Activated CD4-positive, alpha-beta T cell treated with anti-CD3 and anti-CD28 coated beads for 4 hours (primary cell): ENCODE measurements around the gene REEP6.

Experiments used
- DNase-seq, 2 donors: peaks; one replicate each; pipeline ENCODE4 v3.0.0-alpha.2; 2020

Gene REEP6

DNA sequence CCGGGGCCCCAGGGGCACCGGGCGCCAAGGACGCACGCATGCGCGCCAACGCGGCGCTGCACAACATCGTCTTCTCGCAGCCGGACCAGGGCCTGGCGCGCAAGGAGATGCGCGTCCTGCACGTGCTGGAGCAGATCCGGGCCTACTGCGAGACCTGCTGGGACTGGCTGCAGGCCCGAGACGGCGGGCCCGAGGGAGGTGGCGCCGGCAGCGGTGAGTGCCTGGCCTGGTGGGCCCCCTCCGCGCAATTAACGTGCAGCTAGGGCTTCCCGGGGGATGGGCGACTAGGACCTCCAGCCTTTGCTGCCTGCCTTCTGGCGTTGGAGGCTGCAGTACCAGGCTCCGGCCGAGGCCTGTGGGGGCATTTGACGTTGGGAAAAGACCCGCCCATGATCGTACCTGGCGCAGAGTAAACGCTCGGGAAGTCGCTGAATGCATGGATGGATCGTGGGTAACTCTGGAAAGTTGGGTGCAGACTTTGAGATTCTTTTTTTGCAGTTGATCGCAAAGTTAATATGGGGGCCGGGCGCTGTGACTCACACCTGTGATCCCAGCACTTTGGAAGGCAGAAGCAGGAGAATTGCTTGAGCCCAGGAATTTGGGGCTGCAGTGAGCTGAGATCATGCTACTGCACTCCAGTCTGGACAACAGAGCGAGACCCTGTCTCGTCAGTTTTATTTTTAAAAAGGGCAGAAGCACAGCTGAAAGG, 33.8 kb upstream of the REEP6 start:
- no peak for DNase-seq

DNA sequence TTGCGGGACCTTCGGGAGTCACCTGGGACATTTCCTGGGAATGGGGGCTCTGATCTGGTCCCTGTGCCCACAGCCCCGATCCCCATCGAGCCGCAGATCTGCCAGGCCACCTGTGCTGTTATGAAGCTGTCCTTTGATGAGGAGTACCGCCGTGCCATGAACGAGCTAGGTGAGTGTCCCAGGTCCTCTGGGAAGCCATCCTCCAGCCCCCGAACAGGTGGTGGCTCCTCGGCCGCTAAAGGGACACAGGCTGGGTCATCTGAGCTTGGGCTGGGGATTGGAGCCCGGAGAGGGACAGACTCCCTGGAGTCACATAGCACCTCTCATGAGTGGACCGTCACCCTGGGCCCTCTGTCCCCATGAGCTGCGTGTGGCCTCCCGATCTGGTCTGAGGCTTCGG, 33.1 kb upstream of the REEP6 start:
- DNase-seq: no peak

DNA sequence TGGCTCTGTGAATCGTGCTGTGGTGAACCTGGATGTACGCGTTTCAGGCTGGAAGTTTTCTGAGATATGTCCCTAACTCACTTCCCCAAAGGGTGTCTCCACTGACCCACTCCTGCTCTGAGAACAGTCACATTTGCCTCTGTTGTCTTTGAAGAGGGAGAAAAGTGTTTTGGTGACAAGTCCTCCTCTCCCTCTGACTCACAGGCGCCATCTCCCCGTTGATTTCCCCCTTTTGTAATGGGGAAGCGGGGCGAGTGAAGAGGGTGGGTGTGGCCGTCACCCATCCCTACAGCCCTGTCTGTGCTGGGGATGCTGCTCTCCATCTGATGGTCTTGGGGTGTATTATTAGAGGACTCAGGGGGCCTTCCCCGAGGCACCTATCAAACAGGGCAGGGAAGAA, 31.5 kb upstream of the REEP6 start:
- no peak for DNase-seq

DNA sequence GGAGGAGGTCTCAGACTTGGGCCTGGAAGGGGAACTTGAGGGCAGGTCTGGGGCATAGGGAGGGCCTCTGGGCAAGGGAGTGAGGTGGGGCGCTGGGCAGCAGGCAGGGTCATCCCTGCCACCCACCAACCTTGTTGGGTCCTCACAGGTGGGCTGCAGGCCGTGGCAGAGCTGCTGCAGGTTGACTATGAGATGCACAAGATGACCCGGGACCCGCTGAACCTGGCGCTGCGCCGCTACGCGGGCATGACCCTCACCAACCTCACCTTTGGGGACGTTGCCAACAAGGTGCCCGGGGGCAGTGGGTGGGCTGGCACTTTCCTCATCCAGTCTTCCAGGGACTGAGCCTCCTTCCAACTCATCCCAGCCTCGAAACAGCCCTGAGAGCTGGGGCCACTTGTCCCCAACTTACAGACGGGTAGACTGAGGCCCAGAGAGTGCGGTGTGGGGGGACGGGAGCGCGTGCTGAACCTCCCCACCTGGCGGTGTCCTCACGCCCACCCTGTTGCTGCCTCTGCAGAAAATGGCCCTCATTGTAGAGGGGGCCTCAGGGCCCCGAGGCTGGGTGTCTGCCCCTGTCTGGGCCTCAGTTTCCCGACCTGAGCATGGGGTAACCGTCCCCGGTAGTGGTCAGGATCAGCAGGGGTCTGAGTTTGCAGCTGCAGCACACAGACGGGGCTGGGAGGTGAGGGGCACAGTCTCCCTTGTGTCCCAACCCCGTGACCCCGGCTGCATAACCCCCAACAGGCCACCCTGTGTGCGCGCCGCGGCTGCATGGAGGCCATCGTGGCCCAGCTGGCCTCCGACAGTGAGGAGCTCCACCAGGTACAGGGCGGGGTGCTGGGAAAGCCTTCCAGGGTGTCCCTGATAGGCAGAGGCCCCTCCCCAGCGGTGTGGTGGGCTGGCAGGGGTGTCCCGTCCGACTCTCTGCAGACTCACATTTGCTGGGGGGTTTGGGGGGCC, 30.7 kb upstream of the REEP6 start:
- no peak for DNase-seq

DNA sequence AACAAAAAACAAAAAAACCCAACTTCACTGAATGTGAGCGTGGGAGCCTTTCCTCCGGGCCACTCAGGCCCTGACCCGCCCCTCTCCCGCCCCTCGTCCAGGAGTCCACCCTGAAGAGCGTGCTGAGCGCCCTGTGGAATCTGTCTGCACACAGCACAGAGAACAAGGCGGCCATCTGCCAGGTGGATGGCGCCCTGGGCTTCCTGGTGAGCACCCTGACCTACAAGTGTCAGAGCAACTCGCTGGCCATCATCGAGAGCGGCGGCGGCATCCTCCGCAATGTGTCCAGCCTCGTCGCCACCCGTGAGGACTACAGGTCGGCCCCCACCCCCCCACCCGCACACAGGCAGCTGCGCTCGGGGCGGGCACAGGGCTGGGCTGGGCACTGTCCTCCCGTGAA, 29.1 kb upstream of the REEP6 start:
- DNase-seq: no peak

DNA sequence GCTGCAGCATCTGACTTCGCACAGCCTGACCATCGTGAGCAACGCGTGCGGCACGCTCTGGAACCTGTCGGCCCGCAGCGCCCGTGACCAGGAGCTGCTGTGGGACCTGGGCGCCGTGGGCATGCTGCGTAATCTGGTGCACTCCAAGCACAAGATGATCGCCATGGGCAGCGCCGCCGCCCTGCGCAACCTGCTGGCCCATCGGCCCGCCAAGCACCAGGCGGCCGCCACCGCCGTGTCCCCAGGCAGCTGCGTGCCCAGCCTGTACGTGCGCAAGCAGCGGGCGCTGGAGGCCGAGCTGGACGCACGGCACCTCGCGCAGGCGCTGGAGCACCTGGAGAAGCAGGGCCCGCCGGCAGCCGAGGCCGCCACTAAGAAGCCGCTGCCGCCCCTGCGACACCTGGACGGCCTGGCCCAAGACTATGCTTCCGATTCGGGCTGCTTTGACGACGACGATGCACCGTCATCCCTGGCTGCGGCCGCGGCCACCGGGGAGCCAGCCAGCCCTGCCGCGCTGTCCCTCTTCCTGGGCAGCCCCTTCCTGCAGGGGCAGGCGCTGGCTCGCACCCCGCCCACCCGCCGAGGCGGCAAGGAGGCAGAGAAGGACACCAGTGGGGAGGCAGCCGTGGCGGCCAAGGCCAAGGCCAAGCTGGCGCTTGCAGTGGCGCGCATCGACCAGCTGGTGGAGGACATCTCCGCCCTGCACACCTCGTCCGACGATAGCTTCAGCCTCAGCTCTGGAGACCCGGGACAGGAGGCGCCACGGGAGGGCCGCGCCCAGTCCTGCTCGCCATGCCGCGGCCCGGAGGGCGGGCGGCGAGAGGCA, 25.6 kb upstream of the REEP6 start:
- no peak for DNase-seq

DNA sequence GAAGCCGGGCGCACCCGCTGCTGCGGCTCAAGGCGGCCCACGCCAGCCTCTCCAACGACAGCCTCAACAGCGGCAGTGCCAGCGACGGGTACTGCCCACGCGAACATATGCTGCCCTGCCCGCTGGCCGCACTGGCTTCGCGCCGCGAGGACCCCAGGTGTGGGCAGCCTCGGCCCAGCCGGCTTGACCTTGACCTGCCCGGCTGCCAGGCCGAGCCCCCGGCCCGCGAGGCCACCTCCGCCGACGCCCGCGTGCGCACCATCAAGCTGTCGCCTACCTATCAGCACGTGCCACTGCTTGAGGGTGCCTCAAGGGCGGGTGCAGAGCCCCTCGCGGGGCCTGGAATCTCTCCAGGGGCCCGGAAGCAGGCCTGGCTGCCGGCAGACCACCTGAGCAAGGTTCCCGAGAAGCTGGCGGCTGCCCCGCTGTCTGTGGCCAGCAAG, 24.9 kb upstream of the REEP6 start:
- DNase-seq: no peak

DNA sequence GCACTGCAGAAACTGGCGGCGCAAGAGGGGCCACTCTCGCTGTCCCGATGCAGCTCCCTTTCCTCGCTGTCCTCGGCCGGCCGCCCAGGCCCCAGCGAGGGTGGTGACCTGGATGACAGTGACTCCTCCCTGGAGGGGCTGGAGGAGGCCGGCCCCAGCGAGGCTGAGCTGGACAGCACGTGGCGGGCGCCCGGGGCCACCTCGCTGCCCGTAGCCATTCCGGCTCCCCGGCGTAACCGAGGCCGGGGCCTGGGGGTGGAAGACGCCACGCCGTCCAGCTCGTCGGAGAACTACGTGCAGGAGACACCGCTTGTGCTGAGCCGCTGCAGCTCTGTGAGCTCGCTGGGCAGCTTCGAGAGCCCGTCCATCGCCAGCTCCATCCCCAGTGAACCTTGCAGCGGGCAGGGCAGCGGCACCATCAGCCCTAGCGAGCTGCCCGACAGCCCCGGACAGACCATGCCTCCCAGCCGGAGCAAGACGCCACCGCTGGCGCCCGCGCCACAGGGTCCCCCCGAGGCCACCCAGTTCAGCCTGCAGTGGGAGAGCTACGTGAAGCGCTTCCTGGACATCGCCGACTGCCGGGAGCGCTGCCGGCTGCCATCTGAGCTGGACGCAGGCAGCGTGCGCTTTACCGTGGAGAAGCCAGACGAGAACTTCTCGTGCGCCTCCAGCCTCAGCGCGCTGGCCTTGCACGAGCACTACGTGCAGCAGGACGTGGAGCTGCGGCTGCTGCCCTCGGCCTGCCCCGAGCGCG, 24.3 kb upstream of the REEP6 start:
- no peak for DNase-seq

DNA sequence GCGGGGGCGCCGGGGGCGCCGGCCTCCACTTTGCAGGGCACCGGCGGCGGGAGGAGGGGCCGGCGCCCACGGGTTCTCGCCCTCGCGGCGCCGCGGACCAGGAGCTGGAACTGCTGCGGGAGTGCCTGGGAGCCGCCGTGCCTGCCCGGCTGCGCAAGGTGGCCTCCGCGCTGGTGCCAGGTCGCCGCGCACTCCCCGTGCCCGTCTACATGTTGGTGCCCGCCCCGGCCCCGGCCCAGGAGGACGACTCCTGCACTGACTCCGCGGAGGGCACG, 23.8 kb upstream of the REEP6 start:
- no peak for DNase-seq

DNA sequence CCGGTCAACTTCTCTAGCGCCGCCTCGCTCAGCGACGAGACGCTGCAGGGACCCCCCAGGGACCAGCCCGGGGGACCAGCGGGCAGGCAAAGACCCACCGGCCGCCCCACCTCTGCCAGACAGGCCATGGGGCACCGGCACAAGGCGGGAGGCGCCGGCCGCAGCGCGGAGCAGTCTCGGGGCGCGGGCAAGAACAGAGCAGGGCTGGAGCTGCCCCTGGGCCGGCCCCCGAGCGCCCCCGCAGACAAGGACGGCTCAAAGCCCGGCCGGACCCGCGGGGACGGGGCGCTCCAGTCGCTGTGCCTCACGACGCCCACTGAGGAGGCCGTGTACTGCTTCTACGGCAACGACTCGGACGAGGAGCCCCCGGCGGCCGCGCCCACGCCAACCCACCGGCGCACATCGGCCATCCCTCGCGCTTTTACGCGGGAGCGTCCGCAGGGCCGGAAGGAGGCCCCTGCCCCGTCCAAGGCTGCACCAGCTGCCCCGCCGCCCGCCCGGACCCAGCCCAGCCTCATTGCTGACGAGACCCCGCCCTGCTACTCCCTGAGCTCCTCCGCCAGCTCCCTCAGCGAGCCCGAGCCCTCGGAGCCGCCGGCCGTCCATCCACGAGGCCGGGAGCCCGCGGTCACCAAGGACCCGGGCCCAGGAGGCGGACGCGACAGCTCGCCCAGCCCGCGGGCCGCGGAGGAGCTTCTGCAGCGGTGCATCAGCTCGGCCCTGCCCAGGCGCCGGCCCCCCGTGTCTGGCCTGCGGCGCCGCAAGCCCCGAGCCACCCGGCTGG, 23.3 kb upstream of the REEP6 start:
- DNase-seq: no peak

DNA sequence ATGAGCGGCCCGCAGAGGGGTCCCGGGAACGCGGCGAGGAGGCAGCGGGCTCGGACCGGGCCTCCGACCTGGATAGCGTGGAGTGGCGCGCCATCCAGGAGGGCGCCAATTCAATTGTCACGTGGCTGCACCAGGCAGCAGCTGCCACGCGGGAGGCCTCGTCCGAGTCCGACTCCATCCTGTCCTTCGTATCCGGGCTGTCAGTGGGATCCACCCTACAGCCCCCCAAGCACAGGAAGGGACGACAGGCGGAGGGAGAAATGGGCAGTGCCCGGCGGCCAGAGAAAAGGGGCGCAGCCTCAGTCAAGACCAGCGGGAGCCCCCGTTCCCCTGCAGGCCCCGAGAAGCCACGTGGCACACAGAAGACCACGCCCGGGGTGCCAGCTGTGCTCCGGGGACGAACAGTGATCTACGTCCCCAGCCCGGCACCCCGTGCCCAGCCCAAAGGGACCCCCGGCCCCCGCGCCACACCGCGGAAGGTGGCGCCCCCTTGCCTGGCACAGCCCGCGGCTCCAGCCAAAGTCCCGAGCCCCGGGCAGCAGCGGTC, 22.6 kb upstream of the REEP6 start:
- no peak for DNase-seq

DNA sequence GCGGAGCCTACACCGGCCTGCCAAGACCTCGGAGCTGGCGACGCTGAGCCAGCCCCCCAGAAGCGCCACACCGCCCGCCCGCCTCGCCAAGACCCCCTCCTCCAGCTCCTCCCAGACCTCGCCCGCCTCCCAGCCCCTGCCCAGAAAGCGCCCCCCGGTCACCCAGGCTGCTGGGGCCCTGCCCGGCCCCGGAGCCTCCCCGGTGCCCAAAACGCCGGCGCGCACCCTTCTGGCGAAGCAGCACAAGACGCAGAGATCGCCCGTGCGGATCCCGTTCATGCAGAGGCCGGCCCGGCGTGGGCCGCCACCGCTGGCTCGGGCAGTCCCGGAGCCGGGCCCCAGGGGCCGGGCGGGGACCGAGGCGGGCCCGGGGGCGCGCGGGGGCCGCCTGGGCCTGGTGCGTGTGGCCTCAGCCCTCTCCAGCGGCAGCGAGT, 22.1 kb upstream of the REEP6 start:
- peak in 1 of 2 donors; percentile 37 for DNase-seq

DNA sequence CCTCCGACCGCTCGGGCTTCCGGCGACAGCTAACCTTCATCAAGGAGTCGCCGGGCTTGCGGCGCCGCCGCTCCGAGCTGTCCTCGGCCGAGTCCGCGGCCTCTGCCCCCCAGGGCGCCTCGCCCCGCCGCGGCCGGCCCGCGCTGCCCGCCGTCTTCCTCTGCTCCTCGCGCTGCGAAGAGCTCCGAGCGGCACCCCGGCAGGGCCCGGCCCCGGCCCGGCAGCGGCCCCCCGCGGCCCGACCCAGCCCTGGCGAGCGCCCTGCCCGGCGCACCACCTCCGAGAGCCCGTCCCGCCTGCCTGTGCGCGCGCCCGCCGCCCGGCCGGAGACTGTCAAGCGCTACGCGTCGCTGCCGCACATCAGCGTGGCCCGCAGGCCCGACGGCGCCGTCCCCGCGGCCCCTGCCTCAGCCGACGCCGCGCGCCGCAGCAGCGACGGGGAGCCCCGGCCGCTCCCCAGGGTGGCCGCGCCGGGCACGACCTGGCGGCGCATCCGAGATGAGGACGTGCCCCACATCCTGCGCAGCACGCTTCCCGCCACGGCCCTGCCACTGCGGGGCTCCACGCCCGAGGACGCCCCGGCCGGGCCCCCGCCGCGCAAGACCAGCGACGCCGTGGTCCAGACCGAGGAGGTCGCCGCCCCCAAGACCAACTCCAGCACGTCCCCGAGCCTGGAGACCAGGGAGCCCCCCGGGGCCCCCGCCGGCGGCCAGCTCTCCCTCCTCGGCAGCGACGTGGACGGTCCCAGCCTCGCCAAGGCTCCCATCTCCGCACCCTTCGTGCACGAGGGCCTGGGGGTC, 21.5 kb upstream of the REEP6 start:
- no peak for DNase-seq

DNA sequence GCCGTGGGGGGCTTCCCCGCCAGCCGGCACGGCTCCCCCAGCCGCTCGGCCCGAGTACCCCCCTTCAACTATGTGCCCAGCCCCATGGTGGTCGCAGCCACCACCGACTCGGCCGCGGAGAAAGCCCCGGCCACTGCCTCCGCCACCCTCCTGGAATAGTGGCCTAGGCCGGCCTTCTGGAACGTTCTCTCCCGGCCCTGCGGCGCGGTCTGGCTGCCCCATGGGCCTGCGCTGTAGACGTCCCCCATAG, 21.0 kb upstream of the REEP6 start:
- DNase-seq: no peak

DNA sequence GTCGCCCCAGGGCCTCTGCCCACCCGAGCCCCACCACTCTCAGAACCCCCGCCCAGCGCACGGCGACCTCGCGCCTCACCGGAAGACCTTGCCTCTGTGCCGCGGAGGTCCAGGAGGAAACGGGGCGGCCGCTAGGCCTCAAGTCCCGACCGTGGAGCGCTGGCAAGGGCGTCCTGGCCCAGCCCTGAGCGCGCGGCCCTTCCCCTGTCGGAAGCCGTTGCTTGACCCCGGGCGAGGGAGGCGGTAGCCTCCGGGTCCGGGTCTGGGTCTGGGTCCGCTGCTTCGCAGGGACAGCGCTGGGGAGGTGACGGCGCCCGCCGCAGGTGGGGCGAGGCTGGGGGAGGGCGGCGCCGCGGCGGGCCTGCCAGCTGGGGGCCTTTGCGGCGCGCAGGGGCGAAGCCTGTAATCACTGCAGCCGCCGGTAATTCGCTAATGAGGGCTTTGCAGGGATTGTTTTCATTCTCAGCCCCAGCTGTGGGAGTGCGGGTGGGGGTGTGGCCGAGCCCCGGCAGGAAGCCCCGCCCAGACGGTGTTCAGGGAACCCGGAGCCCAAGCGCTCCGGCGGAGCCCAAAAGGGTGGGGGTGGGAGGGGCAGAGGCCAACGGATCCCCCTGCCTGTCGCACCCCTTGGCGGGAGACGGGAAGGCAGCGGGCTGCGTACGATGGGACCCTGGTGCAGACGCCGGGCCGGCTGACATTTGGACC, 20.5 kb upstream of the REEP6 start:
- peak; percentile 78 for DNase-seq

DNA sequence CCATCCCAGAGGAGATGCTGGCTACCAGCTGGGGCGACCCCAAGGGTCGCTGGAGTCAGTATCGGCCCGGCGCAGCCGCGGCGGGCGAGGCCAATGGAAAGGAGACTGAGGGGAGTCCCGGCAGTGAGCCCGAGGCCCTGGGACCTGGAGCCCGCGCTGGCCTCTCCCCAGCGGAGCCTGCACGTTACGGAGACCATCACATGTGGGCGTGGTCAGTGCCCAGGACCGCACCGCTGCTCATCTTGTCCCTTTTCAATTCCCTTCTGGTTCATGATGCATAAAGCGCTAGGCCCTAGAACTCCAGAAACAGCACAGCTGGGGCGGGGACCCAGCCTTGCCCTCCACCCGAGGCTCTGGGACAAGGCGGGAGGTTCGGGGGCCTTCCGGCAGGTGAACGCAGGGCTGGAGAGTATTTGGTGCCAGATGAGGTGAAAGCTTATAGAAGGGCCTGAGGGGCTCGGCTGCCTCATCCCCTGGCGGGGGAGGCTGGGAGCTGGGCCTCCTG, 19.9 kb upstream of the REEP6 start:
- DNase-seq: no peak

DNA sequence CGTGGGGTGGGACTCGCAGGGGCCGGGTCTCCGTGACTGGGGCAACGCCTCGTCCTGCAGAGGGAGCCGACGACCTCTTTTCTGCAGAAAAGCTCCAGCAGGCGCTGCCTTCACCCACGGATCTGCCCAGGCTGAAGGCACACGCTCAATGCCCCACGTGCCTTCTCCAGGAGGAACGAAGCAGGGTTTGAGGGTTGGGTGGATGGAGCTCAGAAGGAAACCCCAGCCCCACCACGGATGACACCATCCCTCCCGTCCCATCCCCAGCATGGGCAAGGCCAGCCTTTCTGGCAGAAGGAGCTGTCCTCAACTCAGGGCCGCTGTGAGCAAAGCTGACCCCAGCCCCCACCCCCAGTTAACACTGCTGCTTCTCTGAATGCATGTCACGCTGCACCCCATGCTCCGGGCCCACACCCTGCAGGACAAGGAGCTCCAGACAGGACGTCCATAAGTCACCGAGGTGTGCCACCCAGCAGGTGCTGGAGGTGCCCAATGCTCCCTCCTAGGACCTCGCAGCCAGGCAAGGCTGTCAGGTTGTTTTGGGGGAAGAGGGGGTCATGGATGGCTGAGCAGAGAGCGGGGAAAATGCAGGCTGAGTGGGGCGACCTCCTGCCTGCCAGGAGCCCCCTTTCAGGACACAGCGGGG, 19.3 kb upstream of the REEP6 start:
- DNase-seq: no peak

DNA sequence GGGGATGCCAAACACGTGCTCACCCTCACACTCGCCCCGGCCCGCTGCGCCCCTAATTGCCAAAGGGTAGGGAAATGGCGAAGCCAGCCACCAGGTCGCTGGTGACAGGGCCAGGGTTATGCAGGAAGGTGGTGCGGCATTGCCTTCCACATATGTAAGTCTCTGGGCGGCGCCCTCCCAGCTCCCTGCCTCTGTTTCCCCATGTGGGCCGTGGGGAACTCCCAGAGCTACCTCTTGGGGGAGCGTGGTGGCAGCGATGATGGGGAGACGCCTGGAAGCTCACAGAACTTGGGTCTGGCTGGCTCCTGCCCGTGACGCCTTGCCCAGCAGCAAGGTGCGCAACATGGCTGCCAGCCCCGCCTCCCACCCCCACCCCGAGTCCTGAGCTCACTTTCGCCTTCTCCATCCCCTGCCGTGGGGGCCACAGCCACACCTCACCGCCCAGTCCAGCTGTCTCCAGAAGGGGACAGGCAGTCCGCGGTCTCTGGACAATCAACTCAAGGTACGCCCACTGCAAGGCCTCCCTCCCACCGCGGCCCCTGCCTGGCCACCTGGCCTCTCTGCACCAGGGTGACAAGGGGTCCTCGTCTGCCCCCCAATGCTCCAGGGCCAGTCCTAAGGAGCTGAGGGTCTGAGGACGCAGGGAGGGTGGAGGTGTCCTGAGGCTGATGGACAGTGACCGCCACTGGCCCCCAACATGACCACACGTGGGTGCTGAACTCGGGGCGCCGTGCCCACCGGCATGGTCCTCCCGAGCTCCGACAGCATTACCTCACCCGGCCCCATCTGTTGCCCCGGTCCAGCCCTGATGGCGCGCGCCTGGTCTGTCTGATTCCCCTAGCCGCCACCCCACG, 18.5 kb upstream of the REEP6 start:
- no peak for DNase-seq
